NCI-H2171 (cell line): Measurements from ENCODE around the gene EFNA5.
A peak's percentile ranks its signal among the peaks of the same experiment; 100 is the strongest.

Experiments used
- DNase-seq: peaks from one replicate; lab custom pipeline; 2025; lab: John Stamatoyannopoulos, UW

The EFNA5 gene

DNA sequence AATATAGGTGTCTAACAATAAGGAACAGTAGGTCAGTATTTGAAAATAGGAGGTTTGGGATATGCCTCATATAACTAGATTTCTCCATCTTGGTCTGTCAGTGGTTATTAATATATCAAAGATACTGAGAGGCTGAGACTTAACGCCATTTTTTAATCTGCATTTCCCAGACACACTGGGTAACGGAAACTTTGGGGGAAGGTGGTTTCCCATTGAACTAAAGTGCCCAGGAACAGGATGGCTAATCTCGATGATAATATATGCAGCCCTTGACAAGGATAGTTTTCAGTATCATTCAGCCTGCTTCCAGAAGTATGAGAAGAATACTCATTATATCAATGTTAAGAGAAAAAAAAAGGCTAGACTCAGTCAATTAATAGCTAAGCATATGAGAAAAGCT lies 30.7 kb downstream of the EFNA5 start:
- DNase-seq: no peak

DNA sequence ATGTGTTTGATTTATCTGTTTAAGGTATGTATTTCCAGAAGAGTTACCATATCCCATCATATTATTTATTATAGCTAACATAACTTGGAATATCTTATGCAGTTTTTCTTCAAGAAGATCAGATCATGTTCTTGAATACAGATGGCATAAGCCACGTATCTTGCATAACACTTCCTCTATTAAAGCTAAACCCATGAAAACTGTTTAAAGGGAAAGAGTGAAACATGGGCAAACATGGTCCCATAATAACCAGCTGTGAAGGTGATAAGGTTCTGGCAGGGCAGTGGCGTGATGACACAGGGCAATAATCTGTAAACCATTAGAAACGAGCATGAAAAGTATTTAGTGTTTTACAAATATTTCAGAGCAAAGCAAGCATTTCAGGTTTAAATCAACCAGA lies 34.2 kb downstream of the EFNA5 start:
- DNase-seq: no peak

DNA sequence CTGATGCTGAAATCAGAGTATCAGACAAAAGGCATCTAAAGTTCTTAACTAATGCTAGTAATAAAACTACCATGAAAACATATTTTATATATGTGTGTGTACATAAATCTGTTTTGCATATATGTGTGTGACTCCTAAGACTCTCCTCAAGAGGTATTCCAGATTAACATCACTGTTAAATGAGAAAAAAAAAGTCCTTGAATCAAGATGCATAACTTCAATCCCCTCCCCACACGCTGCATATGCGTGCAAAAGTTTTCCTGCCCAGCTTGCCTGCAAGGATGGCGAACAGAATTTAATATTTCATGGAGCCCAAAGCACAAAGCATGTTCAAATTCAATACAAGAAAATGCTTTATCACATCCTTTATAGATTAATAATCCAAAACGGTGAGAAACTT lies 34.7 kb downstream of the EFNA5 start:
- no peak for DNase-seq

DNA sequence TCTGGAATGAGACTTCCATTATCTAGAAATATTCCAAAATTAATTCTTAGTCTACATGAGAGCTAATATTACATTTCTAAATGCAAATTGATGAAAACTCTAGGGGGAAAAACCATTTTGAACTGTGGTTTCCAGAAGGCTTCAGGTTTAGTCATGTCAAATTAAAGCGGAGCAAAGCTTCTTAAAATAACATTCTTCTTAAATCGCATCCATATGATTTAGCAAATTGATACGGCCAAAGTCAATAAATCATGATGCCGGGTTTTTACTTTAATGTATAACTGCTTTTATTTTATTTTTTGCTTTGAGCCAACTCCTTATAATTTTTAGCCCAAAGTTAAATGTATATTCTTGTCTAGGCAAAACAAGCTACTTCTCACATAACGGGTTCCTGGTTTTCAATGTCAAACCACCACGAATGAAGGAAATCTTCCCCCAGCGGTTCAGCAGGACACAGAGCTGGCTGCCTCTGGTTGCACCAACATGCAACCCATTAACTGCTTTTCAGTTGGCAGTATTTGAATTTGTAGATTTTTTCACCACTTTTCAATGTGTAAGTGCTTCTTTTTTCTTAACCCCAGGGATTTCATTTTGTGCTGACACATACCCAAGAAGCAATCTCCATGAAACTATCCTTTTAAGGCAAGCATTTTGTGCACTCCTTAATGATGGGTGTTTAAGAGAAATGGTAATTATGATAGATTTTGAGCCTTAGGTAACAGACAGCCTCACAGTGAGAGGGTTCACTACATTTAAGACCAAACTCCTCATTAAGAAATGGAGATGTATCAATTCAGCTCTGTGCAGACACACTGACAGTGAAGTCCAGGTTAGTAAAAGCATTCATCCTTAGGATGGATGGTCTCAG lies 35.5 kb downstream of the EFNA5 start:
- no peak for DNase-seq

DNA sequence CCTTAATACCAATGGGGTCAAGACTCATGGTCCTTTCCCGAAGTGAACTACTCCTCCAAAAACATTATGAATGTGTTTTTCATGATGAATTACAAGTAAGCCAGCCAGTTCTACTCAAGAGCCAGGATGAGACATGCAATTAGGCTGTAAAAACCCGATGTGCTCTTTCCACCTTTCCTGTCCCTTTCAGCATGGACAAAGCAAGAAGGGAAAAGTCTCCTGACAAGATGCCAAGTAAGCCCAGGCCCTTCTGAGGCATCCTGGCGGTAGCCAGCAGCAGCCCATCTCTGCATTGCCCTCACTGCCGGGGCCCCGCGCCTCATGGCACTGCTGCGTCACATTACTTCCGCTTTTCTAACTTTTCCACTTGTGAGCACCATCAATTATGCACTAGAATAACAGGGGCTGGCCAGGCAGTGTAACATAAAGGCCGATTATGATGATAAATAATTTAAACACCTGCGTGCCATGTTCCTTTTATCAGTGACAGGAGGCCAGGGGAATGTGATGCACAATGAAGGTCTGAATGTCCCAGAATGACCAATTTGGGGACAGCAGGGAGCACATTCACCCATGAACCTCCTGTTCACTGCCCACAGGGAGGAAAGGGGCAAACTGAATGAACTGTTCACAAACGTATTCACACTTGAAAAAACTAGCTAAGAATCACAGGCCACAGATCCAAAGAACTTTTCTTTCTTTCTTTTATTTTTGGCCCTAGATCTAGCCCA lies 37.4 kb downstream of the EFNA5 start:
- peak; percentile 14 for DNase-seq

DNA sequence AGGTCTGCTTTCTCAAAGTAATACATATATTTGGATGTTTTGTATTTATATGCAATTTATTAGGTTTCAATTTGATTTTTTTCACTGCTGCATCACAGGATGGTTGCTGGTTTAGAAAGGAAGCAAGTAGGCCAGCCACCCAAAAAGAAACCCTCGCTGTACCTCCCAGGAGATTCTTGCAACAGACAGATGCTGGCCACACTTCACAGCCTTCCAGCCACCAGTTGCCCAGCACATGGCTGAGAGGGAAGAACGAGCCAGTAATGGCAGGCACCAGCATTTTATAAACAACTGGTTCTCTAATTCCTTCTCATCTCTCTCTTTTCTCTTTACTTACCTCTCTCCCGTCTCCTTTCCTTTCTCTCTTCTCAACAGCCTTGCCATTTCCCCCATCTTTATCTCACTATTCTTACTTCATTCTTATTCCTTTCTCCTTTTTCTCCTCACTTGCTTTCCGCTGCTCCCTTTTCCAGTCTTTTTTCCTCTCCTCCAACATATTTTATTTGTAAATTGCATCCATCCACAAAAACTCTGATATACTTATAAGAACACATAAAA lies 38.9 kb downstream of the EFNA5 start:
- DNase-seq: no peak

DNA sequence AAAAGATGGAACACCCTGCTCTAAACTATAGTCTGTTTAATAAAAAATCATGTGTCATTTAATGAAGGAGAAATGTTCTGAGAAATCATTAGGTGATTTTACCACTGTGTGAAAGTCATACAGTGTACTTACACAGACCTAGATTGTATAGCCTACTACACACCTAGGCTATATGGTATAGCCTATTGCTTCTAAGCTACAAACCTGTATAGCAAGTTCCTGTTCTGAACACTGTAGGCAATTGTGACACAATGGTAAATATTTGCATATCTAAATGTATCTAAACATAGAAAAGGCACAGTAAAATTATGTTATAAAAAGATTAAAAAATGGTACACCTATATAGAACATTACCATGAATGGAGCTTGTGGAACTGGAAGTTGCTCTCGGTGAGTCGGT lies 40.6 kb downstream of the EFNA5 start:
- DNase-seq: no peak

DNA sequence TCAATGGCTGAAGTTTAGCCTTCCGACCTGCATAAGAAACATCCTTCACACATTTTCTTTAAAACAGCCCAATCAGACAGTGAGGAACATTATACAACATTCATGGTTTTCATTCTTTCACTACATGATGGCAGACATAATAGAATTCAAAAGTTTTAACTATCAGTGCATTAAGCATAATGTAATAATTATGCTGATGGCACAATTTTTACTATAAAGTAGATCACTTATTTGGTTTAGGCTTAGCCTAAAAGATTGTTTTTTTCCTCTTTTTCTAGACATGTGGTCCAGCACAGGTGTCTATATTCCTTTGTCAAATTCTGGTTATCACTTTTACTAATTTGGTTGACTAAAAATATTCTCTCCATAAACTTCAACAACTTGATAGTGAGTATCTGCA lies 46.5 kb downstream of the EFNA5 start:
- no peak for DNase-seq

DNA sequence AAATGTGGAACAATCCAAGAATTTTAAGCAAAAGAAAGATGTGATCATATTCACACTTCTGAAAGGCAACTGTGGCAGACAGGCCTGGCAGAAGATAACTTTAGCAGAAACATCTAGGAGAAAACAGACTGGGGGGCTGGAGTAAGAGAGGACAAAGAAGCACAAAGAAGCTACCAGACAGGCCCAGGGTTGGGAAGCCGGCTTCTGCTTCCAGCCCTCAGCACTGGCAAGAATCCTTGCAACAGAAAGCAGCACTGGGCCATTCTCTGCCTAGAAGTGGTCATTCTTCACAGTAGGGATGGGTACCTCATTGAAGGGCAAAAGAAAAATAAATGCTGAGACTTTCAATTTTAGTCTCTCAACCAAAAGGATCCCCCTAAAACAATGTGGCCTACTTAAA lies 49.6 kb downstream of the EFNA5 start:
- DNase-seq: no peak

DNA sequence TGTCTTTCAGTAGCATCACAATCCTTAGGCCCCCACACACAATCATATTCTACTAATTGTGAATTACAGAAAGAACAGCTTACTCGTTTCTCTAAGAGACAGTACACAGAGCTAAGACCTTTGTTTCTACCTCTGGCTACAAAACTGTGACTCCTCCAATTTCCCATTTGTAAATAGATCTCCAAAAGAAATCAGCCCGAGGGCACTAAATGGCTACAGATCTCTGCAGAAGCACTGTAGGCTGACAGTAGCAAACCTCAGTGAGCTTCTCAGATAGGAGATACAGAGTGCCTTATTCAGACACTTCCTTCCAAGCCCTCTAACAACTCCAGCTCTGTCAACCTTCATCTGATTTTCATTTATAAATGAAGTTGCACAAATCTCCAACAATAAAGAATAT lies 51.0 kb downstream of the EFNA5 start:
- no peak for DNase-seq

DNA sequence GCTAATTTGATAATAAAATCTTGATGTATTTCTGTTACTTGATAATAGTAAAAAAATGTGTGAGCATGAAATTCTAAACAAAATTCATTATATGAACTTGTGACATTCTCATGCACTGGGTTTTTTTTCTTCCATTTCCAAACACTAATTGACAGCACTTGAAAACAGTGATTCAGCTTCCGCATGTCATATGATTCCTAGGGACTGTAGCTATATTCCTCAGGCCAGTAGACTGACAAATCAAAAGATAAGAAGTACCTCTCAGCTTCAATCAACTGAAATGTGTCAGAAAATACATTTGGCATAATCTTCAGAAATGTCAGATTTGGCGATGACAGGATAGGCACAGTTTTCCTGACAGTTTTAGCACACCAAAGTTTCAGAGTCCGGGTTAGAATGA lies 52.5 kb downstream of the EFNA5 start:
- DNase-seq: no peak

DNA sequence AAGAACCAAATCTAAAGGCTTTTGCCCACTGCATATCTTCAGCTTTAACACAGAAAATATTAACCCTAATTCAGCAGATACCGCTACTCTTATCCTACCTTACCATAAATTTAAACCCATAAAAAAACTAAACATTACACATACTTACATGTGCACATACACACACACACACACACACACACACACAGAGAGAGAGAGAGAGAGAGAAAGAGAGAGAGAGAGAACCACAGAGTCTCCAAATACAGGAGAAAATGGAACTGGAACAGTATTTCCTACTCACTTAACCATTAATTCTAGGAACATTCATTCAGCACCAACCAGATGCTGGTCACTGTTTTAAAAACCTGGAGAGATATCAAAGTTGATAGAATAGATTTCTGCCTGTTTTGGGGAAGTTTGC lies 53.7 kb downstream of the EFNA5 start:
- no peak for DNase-seq

DNA sequence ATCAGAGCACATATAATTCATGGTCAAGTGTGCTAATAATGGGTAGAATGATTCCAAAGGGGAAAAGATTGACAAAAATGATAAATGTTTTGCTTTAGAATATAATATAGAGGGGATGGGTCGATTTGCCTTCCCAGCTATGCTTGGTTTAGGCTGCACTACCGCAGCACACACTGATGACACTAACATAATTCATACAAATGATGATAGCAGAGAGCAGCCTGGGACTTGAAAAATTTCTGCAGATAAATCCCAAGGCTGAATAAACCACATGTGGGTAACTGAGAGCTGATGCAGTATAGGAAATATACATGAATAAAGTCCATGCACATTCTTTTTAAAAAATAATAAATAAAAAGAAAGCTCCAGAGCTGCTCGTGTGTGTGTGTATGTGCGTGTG lies 54.5 kb downstream of the EFNA5 start:
- DNase-seq: no peak

DNA sequence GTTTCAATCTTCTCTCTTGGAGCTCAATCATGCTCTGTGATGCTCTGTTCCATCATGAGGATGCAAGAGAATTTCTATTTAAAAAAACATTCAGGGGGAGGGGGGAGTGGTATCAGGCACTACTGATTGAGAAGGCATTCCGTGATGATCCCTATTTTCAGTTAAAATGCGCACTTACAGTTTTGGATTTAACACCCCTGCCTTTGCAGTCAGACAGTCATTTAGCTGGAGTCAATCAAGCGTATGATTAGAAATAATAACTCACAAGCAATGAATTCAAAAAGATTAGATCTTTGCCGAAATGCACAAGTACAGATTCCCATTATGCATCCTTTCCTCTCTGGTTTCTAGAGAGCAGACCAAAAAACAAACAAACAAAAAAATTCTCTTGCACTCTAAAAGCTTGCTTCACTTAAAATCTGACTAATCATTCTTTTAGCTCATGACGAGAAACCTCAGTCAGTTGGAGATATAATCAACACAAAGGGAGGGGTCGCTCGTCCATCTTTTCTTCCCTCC lies 55.4 kb downstream of the EFNA5 start:
- no peak for DNase-seq

DNA sequence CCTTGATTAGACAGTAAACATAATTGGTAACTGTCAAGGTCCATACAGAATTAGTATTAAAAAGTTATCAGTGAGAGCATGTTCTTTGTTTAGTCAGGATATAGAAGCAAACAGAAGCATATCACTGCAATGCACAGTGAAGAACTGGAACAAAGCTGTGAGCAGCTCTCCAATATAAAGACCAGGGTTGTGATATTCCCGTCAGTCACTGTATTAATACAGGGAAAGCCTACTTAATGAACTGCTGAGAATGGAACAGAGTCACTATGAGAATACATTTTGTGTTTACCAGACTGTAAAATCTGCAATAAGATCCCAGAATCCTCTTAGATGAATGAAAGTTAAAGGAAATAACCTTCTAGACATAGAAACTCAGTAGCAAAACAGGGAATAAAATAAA lies 58.2 kb downstream of the EFNA5 start:
- DNase-seq: no peak

DNA sequence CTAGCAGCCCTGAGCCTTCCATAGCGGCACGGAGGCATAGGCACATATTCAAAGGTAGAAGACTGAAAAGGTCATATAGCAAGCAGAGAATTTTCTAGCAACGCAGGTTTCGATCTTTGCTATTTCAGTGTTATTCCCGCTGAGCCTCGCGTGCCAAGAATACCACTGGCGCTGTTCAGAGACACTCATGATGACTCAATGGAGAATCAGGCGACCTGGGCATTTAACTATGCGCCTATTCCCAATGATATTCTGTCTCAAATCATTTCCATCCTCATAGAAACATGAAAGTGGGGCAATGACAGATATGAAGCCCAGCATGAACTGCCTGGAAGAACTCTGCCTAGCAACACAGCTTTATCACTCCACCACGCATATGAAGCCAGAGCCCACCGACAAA lies 59.9 kb downstream of the EFNA5 start:
- DNase-seq: no peak

DNA sequence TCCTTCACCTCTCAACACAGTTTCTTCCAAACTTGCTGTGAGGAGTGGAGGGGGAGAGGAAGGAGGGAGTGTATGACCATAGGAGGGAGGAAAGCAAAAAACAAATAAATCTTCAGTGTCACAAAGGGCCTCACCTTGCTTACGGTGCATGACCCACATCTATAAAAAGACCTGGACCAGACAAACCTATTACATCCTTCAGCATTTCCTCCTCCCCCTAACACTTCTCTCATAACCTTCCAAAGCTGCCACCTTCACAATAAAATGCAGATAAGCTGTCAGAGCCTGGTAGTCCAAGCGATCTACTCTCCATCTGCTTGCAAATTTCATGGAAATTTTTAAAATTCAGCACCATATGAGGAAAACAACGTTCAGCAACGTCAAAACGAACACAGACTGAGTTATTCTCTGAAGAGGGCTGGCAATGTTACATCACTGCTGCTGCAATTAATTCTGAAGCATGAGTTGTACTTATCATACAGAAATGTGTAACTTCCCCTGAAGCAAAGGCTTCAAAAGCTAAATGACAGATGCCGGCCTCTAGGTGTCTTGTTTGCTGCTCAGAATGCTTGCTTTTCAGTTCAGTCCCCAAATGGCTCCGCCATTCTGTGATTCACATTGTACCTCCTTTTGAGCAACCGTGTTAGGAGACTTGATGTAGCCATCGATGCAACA lies 62.9 kb downstream of the EFNA5 start:
- no peak for DNase-seq

DNA sequence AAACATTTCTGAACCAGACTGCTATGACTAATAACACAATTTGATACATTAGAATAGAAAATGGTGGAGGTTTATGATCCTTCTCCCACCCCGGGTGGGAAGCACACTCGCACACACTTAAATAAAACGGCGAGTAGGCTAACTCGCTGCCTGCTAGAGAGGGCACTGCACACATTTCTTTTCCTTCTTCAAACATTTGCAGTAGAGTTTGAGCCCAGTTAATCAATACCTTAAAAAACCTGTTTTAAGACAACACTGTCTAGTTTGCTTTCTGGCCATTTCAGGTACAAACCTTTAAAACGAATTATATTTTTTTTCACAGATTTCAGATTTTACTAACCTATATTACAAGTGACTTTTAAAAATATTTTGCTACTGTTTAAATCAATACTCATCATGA lies 63.5 kb downstream of the EFNA5 start:
- DNase-seq: no peak

DNA sequence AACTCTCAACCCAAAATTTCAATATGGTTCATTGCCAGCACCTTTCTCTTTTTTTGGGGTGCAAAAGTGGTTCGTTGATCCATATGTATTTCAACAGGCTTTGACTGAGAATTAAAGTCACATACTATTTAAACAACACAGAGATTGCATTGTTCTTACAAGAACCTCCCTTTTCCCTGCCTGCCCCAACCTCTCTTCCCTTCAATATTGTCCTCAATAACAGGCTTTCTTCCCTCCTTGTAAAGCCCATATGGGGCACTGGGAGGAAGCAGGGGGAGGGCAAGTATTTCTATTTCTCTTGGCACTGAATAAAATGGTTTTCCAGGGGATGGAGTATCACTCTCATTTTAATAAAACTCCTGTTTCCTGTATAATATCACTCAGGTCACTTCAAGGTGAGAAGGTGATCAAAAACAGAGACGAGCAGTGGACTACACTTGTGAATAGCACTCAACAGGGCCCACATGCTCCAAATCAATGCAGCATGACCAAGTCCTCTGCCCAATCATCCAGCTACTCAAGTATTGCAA lies 65.1 kb downstream of the EFNA5 start:
- DNase-seq: no peak

DNA sequence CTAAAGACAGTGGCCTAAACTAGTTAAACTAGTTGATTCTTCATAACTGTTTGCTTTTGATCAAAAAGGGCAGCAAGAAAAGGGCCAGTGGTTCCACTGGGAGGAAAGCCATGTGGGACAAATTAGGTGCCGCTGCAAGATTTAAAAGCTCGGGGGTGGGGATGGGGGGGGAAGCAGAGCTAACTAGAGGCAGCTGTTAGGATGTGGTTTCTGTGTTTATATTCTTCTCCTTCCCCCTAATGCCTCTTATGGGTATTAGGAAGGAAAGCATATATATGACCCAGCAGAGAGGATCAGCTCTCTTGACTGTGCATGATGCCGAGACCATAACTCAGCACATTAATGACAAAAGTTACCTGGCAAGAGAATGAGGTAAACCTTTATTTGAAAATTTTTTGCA lies 65.7 kb downstream of the EFNA5 start:
- no peak for DNase-seq

DNA sequence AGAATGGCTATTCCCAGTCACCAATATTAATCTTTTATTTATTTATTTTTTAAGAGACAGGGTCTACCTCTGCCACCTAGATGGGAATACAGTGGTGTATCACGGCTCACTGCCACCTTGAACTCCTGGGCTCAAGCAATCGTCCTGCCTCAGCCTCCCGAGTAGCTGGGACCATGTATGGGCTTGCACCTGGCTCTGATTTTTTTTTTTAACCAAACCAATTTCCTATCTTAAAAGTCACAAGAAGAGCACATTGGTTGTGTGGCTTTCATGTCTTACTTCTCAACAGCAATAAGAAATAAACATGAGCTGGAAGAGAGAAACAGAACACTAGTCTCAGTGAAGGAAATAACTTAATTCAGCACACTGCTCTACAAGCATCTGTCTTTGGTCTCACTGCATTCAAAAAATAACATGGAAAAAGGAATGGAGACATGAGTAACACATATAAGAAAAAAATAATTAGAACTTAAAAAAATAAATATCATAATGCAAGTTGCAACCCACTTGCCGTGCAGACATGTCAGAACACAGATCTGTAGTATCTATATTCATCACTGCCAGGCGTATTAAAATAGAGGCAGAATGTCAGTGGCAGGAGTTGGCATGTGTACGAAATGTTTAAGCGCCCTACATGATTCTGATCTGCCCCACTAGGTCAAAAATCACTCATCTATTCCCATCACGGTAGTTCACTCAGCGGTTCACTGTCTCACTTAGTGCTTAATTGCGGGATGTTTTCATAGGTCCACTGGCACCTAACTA lies 66.4 kb downstream of the EFNA5 start:
- no peak for DNase-seq

DNA sequence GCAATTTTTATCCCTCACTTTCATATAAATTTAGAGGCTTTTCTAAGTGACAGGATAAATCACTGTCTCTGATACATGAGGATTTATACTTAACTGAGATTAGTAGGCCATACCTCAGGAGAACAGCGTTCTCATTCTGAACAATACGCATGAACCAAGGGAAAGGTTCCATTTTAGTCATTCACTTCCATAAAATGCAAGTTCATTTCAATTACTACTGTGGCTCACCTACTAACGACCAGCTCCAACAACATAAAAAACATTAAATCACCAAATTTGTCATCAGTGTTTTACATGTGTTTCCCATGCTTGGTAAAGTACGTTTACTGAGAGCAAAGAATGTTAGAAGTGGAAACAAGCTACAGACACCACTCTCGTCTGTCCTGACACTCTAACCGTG lies 67.4 kb downstream of the EFNA5 start:
- DNase-seq: no peak
